ENCODE measurements around the gene TECPR2.

DNA sequence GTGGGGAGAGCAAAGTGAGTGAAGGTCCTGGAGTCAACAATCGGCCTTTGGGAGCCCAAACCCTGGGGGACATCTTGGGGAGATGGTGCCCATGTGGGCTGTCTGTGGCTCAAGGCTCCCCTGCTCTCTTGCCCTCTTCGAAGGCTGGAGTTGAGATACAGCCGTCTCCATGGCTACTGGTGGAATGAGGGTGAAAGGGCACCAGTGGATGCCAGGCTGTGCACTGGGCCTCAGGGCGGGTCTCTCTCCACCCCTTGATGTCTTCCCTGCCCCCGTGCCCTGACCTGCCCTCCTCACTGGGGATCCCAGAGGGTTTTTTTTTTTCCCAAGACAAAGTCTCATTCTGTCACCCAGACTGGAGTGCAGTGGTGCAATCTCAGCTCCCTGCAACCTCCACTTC, 148.8 kb downstream of the TECPR2 start:
- TF ChIP-seq POLR2A (IDR thresholded peaks at IDR 0.05; ENCODE audit: low read length) (no peak), GATA1 (IDR thresholded peaks at IDR 0.05; ENCODE audit: low read depth, low read length) (no peak)

Data from erythroblast (primary cell).